ENCODE measurements around the gene FARSB.

DNA sequence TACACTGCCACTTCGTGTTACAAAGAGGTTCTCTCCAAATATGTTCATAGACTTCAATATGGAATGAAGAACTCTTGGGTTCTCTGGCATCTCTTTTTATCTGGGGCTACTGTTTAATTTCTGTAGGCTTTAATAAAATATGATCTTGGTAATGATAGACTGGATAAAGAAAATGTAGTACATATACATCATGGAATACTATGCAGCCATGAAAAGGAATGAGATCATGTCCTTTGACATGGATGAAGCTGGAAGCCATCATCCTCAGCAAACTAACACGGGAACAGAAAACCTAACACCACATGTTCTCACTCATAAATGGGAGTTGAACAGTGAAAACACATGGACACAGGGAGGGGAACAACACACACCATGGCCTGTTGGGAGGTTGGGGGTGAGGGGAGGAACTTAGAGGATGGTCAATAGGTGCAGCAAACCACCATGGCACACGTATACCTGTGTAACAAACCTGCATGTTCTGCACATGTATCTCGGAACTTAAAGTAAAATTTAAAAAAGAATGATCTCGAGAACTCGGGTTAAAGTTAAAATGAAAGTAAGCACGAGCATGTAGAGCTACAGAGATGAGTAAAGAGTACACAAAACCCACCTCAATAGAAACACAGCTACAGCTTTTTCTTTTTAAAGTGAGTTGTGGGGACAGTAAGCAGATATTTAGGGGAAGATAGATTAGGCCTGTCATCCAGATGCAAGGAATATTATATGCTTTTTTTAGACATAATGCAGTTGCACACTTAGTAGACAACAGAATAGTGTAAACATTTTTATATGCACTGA, 129.2 kb downstream of the FARSB start:
- TF ChIP-seq, protein P1, sequence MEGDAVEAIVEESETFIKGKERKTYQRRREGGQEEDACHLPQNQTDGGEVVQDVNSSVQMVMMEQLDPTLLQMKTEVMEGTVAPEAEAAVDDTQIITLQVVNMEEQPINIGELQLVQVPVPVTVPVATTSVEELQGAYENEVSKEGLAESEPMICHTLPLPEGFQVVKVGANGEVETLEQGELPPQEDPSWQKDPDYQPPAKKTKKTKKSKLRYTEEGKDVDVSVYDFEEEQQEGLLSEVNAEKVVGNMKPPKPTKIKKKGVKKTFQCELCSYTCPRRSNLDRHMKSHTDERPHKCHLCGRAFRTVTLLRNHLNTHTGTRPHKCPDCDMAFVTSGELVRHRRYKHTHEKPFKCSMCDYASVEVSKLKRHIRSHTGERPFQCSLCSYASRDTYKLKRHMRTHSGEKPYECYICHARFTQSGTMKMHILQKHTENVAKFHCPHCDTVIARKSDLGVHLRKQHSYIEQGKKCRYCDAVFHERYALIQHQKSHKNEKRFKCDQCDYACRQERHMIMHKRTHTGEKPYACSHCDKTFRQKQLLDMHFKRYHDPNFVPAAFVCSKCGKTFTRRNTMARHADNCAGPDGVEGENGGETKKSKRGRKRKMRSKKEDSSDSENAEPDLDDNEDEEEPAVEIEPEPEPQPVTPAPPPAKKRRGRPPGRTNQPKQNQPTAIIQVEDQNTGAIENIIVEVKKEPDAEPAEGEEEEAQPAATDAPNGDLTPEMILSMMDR (IDR thresholded peaks at IDR 0.05; ENCODE audit: extremely low read depth in 1 of 2, insufficient read depth in 1 of 2, low read depth in 1 of 2, low read length in 2 of 2), result no peak
- TF ChIP-seq MAX (IDR thresholded peaks at IDR 0.05; ENCODE audit: insufficient read depth, insufficient read length), result no peak
- TF ChIP-seq POLR2AphosphoS5 (IDR thresholded peaks at IDR 0.05; ENCODE audit: insufficient read depth, low read depth, low read length), result no peak
- TF ChIP-seq EZH2 (IDR thresholded peaks at IDR 0.05; ENCODE audit: borderline replicate concordance, low read depth, low read length, severe bottlenecking), result no peak
- TF ChIP-seq POLR2A (IDR thresholded peaks at IDR 0.05; ENCODE audit: low read depth, low read length), result no peak

Data from endothelial cell of umbilical vein (primary cell).